H1 (cell line): ENCODE results near the gene ZNF705A. TPM values are rescaled to one million over a fixed set of nuclear protein-coding genes. Genes with fewer than 3 reads are reported as not detected.
"Not testable (repeated sequence)": the region's sequence is repeated elsewhere in the genome, so short reads cannot be mapped to it uniquely, and the experiment has no call there.

Experiments used
- CTCF ChIA-PET: fragments of 300-600 bp; sonication (Branson Sonifier 250); formaldehyde crosslinking; loops from one replicate; lab custom pipeline; 2021; ENCODE audit not compliant: partially characterized antibody; lab: Charles Lee
- POLR2A ChIA-PET: fragments of 300-600 bp; sonication (Branson Sonifier 250); formaldehyde crosslinking; loops from one replicate; lab custom pipeline; 2021; ENCODE audit warnings: inconsistent platforms; ENCODE audit not compliant: partially characterized antibody; lab: Charles Lee
- DNase-seq, 2 experiments: peaks; one replicate each; pipeline versions ENCODE4 v3.0.0 to v3.0.0-alpha.2; 2010 to 2022; ENCODE audit warnings: low spot score in 2 of 2, low read depth in 1 of 2, mixed read lengths in 1 of 2
- FAIRE-seq: peaks from 2 replicates; lab custom pipeline; 2011; peaks lifted over from hg19 to GRCh38; lab: Jason Lieb, UNC
- H2AFZ ChIP-seq: 2 replicates; pipeline ENCODE4 v1.8.1; 2012; ENCODE audit warnings: low read length, inconsistent platforms
- H2AK5ac ChIP-seq: 2 replicates; pipeline ENCODE4 v1.6.1; 2013; ENCODE audit warnings: low read depth, low read length
- H2BK120ac ChIP-seq: replicated peaks from 2 replicates; pipeline ENCODE3; 2013; ENCODE audit warnings: low read depth, low read length, inconsistent platforms
- H2BK12ac ChIP-seq: 2 replicates; pipeline ENCODE4 v1.6.1; 2013; ENCODE audit warnings: low read depth, low read length
- H2BK15ac ChIP-seq: 2 replicates; pipeline ENCODE4 v1.6.1; 2013; ENCODE audit warnings: low read length
- H2BK20ac ChIP-seq: 2 replicates; pipeline ENCODE4 v1.6.1; 2013; ENCODE audit warnings: low read length
- H2BK5ac ChIP-seq: 2 replicates; pipeline ENCODE4 v1.6.1; 2013; ENCODE audit warnings: low read depth, low read length
- H3K14ac ChIP-seq: 2 replicates; pipeline ENCODE4 v1.6.1; 2013; ENCODE audit warnings: inconsistent platforms; ENCODE audit not compliant: insufficient read length
- H3K18ac ChIP-seq: 2 replicates; pipeline ENCODE4 v1.6.1; 2013; ENCODE audit warnings: low read length; ENCODE audit errors: extremely low read depth
- H3K23ac ChIP-seq: 2 replicates; pipeline ENCODE4 v1.6.1; 2013; ENCODE audit warnings: inconsistent platforms; ENCODE audit not compliant: insufficient read length
- H3K23me2 ChIP-seq: 2 replicates; pipeline ENCODE4 v1.6.1; 2013; ENCODE audit warnings: low read depth, low read length
- H3K27ac ChIP-seq: 2 replicates; pipeline ENCODE4 v1.6.1; 2011; ENCODE audit warnings: low read depth, low read length, inconsistent platforms
- H3K27me3 ChIP-seq, 4 experiments: replicated peaks in 1 of 4; 1 replicate in 1 of 4; 2 replicates in 3 of 4; pipeline versions ENCODE4 v1.6.1 to v1.8.1; 2011 to 2013; ENCODE audit warnings: low read length in 3 of 4, mild to moderate bottlenecking in 3 of 4, inconsistent platforms in 2 of 4, mixed read lengths in 2 of 4, moderate library complexity in 1 of 4; ENCODE audit not compliant: control insufficient read depth in 3 of 4, insufficient read depth in 3 of 4; ENCODE audit errors: extremely low read depth in 1 of 4
- H3K36me3 ChIP-seq, 4 experiments: 2 replicates each; pipeline versions ENCODE4 v1.6.1 to v1.8.1; 2011 to 2013; ENCODE audit warnings: mild to moderate bottlenecking in 4 of 4, low read length in 3 of 4, moderate library complexity in 2 of 4, control low read depth in 1 of 4, inconsistent platforms in 1 of 4; ENCODE audit not compliant: insufficient read depth in 4 of 4, control insufficient read depth in 2 of 4
- H3K4ac ChIP-seq: replicated peaks from 2 replicates; pipeline ENCODE3; 2013; ENCODE audit warnings: low read length, low read depth, mixed read lengths, inconsistent platforms; ENCODE audit not compliant: insufficient read length
- H3K4me1 ChIP-seq, 4 experiments: replicated peaks in 1 of 4; 1 replicate in 1 of 4; 2 replicates in 3 of 4; pipeline versions ENCODE4 v1.6.1 to v1.8.1; 2011 to 2013; ENCODE audit warnings: low read length in 3 of 4, inconsistent platforms in 2 of 4, mixed read lengths in 1 of 4; ENCODE audit not compliant: insufficient read depth in 4 of 4, control insufficient read depth in 3 of 4
- H3K4me2 ChIP-seq, 2 experiments: 2 replicates each; pipeline versions ENCODE4 v1.6.1 to v1.8.1; 2011 to 2013; ENCODE audit warnings: low read depth in 2 of 2, low read length in 2 of 2, control low read depth in 1 of 2, inconsistent platforms in 1 of 2, mild to moderate bottlenecking in 1 of 2; ENCODE audit not compliant: insufficient read depth in 1 of 2
- H3K4me3 ChIP-seq, 4 experiments: fragments of 200-600, 300-600 bp in 1 of 4; sonication (generic), shearing (Covaris generic), sonication (Bioruptor Twin) in 1 of 4; 2 replicates each; pipeline versions ENCODE4 v1.5.1 to v1.8.1; 2011 to 2016; ENCODE audit warnings: low read length in 4 of 4, low read depth in 3 of 4, control low read depth in 2 of 4, inconsistent platforms in 2 of 4, mild to moderate bottlenecking in 2 of 4, mixed read lengths in 1 of 4, moderate library complexity in 1 of 4; ENCODE audit not compliant: insufficient read depth in 2 of 4; ENCODE audit errors: extremely low read depth in 1 of 4
- H3K56ac ChIP-seq: replicated peaks from 2 replicates; pipeline ENCODE3; 2013; ENCODE audit warnings: low read depth, mild to moderate bottlenecking, mixed read lengths, low read length, inconsistent platforms; ENCODE audit not compliant: insufficient read length
- H3K79me1 ChIP-seq: 2 replicates; pipeline ENCODE4 v1.6.1; 2013; ENCODE audit warnings: low read depth, low read length, control low read depth
- H3K79me2 ChIP-seq, 2 experiments: 2 replicates each; pipeline versions ENCODE4 v1.6.1 to v1.8.1; 2012 to 2013; ENCODE audit warnings: low read length in 2 of 2, mild to moderate bottlenecking in 2 of 2, inconsistent platforms in 1 of 2; ENCODE audit not compliant: insufficient read depth in 2 of 2, control insufficient read depth in 1 of 2
- H3K9ac ChIP-seq, 4 experiments: replicated peaks in 1 of 4; 1 replicate in 1 of 4; 2 replicates in 3 of 4; pipeline versions ENCODE4 v1.6.1 to v1.8.1; 2011 to 2013; ENCODE audit warnings: low read depth in 3 of 4, low read length in 3 of 4, control low read depth in 2 of 4, mild to moderate bottlenecking in 2 of 4, moderate library complexity in 2 of 4, inconsistent platforms in 1 of 4; ENCODE audit errors: extremely low read depth in 1 of 4
- H3K9me3 ChIP-seq, 2 experiments: 2 replicates each; pipeline versions ENCODE4 v1.6.1 to v1.8.1; 2012 to 2013; ENCODE audit warnings: mild to moderate bottlenecking in 2 of 2, moderate library complexity in 2 of 2, control low read depth in 1 of 2, inconsistent platforms in 1 of 2, low read depth in 1 of 2, low read length in 1 of 2, mixed read lengths in 1 of 2; ENCODE audit not compliant: insufficient read depth in 2 of 2
- H4K20me1 ChIP-seq, 2 experiments: replicated peaks in 1 of 2; 2 replicates each; pipeline versions ENCODE3 to v1.8.1; 2011 to 2013; ENCODE audit warnings: inconsistent platforms in 2 of 2, low read length in 2 of 2, mild to moderate bottlenecking in 1 of 2; ENCODE audit not compliant: insufficient read depth in 2 of 2, control insufficient read depth in 1 of 2
- H4K5ac ChIP-seq: 2 replicates; pipeline ENCODE4 v1.6.1; 2013; ENCODE audit warnings: low read length, low read depth, mixed read lengths, inconsistent platforms; ENCODE audit not compliant: insufficient read length
- H4K8ac ChIP-seq: 2 replicates; pipeline ENCODE4 v1.8.0; 2013; ENCODE audit warnings: mild to moderate bottlenecking, moderate library complexity, low read length, inconsistent platforms; ENCODE audit not compliant: insufficient read depth; ENCODE audit errors: extremely low read depth
- H4K91ac ChIP-seq: replicated peaks from 2 replicates; pipeline ENCODE3; 2013; ENCODE audit warnings: low read length, mixed read lengths, inconsistent platforms; ENCODE audit not compliant: insufficient read length
- WGBS, 2 experiments: shearing (Covaris generic) in 1 of 2; methylation state at CpG; one replicate each; pipeline versions ENCODE4 v1.1.6 to v1.1.7; 2013 to 2015; ENCODE audit warnings: low lambda C conversion rate in 2 of 2, mixed read lengths in 2 of 2, inconsistent platforms in 1 of 2, low coverage in 1 of 2, missing lambda C conversion rate in 1 of 2; ENCODE audit not compliant: insufficient replicate concordance in 2 of 2, insufficient coverage in 1 of 2, insufficient read length in 1 of 2; ENCODE audit errors: extremely low coverage in 1 of 2, missing lambda C conversion rate in 1 of 2; 5-methylcytosine and 5-hydroxymethylcytosine counted together
- polyA plus RNA-seq, 7 experiments: library from polyadenylated mRNA; depleted of rRNA in 3 of 7; stranded (reverse) in 5 of 7; unstranded in 2 of 7; fragments of >200 nt in 5 of 7; fragments of 200-250 nt in 2 of 7; gene quantifications; 1 replicate in 5 of 7; 2 replicates in 1 of 7; 4 replicates in 1 of 7; pipeline versions ENCODE4 v1.2.1 to v1.2.3, GENCODE V29; 2011 to 2013; ENCODE audit warnings: missing spikeins in 2 of 7, mixed read lengths in 2 of 7
- total RNA-seq: library from RNA; stranded (reverse); fragmentation: NEBNext Ultra II Directional; extraction: Animal tissue kit (Norgen Biotek cat#: 25700); gene quantifications from 2 replicates; pipeline ENCODE4 v1.2.1, GENCODE V29; 2021

ZNF705A gene
- total and polyA plus RNA-seq, 2 of the 8 experiments (the other 6 are each of a cell fraction or from before 2014, with no cell fraction given): not detected

GRCh38 chr12:8223646-8224045 lies 66.8 kb downstream of the ZNF705A start:
- peak in 1 of 2 experiments; percentile 13 for DNase-seq
- H3K23me2 ChIP-seq, H2BK120ac ChIP-seq, H3K79me1 ChIP-seq, H2BK12ac ChIP-seq, H3K27me3 ChIP-seq, POLR2A ChIA-PET, H2BK15ac ChIP-seq, H3K23ac ChIP-seq, H3K4me1 ChIP-seq, H3K27ac ChIP-seq, H4K91ac ChIP-seq, CTCF ChIA-PET, H2AFZ ChIP-seq, H4K5ac ChIP-seq, H2AK5ac ChIP-seq, H4K8ac ChIP-seq, H3K56ac ChIP-seq, H3K9ac ChIP-seq, H2BK20ac ChIP-seq, H3K4ac ChIP-seq, H3K9me3 ChIP-seq, H3K4me2 ChIP-seq, FAIRE-seq, H3K36me3 ChIP-seq, H3K18ac ChIP-seq, H4K20me1 ChIP-seq, H3K79me2 ChIP-seq, H3K14ac ChIP-seq, H2BK5ac ChIP-seq, H3K4me3 ChIP-seq: not testable (repeated sequence)
- 95% methylated on average over 11 of the region's 13 CpGs; no CpG with 5 or more reads in 1 of the 2 experiments for WGBS, 2 experiments

GRCh38 chr12:8224782-8225181 lies 68.0 kb downstream of the ZNF705A start:
- CTCF ChIA-PET: interaction anchor here (1.1 kb wide), 1 partner anchor 115 kb away, joined by 3 read pairs; no protein-coding TSS in a partner anchor
- H3K36me3 ChIP-seq, FAIRE-seq: not testable (repeated sequence)

More at GRCh38 chr12:8224782-8225181, 68.0 kb downstream of the ZNF705A start:
- H3K79me2 ChIP-seq, H4K91ac ChIP-seq, H4K20me1 ChIP-seq, H2AK5ac ChIP-seq, H3K23me2 ChIP-seq, H3K79me1 ChIP-seq, H3K18ac ChIP-seq, H3K4ac ChIP-seq, H3K4me3 ChIP-seq, H2BK120ac ChIP-seq, POLR2A ChIA-PET, H2BK12ac ChIP-seq, H3K27me3 ChIP-seq, H3K14ac ChIP-seq, H3K56ac ChIP-seq, H4K8ac ChIP-seq, H3K23ac ChIP-seq, H3K4me2 ChIP-seq, H3K27ac ChIP-seq, H3K9me3 ChIP-seq, H2BK5ac ChIP-seq, H4K5ac ChIP-seq, H2BK15ac ChIP-seq, H3K9ac ChIP-seq, H3K4me1 ChIP-seq, H2BK20ac ChIP-seq, H2AFZ ChIP-seq: not testable (repeated sequence)
- 87% methylated on average over 11 of the region's 11 CpGs; no CpG with 5 or more reads in 1 of the 2 experiments for WGBS, 2 experiments
- peak in 1 of 2 experiments; percentile 19 for DNase-seq
